HG03460 (cell line): Measurements from ENCODE around the gene CHRDL2.

Experiments
- ATAC-seq: cut with Tn5 transposase; IDR thresholded peaks from one replicate; pipeline ENCODE4 v1.9.1; 2021; ENCODE audit not compliant: unreplicated experiment

CHRDL2 gene

DNA sequence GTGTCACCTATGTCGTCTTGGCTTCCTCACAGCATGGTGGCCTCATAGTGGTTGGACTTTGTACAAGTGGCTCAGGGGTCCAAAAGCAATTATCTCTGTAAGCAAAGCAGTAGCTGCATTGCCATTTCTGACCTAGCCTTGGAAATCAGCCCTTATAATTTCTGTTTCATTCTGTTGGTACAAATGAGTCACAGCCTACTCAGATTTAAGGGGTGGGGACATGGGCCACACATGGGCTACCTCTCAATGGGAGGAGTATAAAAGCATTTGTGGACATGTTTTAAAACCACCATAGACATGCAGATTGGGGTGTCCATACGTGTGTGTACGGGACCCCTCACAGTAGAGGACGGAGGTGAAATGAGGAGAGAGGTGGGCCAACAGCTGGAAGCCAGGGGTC lies 41.6 kb downstream of the CHRDL2 start:
- no peak for ATAC-seq

DNA sequence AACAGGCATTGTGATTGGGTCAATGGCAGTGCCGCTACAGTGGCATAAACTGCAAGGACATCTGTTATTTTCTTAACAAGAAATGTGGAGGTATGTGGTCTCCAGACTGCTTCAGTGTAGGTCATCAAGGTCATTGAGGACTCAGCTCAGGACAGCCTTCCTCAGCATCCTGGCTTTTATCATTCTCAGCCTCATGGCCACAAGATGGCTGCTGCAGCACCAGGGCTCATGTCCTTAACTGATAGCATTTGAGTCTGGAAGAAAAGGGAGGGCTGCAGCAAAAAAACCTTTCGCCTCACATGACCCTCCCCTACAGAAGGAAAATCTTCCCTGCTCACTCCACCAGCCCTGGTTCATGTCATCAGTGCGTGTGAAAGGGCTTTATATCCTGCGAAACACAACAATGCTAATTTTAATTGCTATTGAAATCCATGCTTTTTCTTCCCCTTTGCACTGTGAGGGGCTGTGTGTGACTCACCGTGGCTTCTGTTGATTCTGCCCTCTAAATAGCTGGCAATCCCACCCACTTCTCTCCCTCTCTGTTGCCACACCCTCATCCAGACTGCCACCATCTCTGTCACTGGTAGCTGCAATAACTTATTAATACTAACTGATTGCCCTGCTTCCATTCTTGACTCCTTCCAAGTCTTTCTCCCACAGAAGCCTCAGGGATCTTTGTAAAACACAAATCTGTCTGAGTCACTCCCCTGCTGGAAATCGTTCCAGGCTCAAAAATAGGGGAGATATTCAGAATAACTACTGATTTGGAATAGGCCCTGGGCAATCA lies 43.8 kb downstream of the CHRDL2 start:
- no peak for ATAC-seq

DNA sequence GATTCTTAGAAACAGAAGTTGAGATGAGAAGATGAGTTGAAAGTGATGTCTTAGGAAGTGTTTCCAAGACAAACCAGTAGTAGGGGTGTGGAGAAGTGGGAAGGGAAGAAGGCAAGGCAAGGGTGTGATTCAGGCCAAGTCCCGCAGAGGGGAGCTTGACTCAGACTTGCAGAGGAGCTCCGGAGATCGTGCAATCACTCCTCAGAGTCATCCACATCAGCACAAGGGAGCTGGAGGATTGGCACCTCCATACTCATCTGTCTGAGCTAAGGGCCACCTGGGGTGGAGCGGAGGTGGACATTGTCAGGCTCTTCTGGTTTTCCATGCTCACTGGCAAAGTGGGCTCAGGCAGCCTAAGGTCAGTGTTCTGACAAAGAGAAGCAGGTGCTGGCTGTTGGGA lies 44.4 kb downstream of the CHRDL2 start:
- ATAC-seq = no peak

DNA sequence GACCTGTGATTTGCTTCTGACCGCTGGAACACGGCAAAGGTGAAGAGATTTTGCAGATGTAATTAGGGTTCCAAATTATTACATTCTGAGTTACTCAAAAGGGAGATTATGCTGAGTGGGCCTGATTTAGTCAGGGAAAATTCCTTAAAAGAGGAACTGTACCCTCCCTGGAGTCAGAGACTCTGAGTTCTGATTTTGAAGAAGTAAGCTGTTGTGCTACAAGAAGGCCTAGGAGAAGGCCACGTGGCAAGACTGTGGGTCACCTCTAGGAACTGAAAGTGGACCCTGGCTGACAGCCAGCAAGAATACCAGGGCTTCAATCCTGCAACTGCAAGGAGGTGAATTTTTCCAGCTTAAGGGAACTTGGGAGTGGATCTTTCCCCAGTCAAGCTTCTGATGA lies 45.3 kb downstream of the CHRDL2 start:
- no peak for ATAC-seq

DNA sequence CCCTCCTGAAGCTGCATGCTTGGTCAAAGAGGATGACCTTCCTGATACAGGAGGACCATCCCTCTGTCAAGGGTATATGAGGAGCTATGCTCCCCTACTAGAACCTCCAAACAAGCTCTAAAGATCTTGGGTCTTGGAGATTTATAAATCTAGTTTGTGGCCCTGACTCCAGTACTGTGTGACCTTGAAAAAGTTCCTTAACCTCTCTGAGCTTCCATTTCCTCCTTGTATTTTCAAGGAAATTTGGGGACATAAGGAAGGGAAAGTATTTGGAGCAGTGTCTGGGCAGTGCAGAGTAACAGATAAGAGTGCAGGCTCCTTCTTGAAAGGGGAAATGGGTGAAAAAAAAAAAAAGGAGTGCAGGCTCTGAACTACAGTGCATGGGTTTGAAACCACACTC lies 45.9 kb downstream of the CHRDL2 start:
- no peak for ATAC-seq

DNA sequence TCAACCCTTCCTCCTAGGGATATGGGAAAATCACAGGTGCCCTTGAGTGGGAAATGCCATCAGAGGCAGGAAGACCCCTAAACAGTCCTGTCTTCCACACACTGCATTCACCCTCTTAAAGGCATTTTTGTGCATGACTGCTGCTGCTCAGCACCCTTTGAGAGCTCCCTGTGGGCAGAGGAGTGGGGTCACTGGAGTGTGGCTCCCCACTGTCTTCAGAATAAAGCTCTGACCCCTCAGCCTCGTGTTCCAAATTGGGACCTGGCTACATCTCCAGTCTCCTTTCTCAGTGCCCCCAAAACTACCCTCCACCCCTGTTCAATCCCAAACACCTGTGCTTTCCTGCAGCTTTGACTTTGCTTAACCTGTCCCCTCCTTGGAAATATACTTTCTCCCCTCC lies 46.6 kb downstream of the CHRDL2 start:
- ATAC-seq = no peak

DNA sequence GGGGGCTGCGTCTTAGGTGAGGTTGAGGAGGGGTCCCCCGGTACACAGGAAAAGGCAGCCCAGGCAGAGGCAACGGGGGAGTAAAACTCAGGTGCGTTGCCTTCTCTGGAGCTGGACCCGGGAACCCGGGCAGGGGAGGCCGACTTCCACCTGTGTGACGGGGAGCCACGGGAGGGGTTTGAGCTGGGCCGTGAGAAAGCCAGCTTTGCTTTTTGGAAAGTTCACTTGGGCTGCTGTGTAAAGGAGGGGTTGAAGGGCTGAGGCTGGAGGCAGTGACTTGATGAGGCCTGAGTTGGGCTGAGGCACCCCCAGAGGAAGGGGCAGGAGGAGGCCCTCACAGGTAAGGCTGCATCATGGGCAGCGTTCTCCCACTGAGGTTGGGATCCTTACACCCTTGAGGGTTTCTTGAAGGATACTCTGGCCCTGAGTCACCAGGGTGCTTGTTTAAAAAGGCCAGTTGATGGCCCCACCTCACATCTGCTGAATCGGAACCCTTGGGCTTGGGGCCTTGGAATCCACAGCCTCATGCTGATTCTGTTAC lies 47.2 kb downstream of the CHRDL2 start:
- no peak for ATAC-seq

DNA sequence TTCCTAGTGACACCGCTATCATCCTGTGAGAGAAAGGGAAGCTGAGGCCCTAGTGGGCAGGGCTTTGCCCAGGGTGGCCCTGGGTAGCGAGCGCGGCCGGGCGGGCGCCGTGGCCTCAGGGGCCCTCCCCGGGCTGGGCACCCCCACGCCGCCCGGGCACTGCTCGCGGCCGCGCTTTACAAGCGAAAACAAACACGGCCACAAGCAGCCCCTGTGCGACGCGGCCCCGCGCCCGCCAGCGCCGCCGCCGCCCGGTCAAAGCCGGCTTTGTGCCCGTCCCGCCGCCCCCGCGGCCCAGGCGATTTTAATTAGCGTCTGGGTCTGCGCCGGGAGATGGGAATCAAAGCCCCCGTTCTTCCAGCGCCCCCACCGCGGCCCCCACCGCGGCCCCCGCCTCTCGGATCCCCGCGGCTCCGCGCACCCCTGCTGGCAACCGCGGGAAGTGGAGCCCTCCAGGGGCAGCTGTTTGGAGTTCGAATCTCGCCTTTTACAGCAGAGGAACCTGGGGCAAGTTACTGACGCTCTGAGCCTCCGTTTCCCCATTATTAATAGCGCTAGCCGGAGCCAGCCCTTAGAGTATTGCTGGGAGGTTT lies 47.9 kb downstream of the CHRDL2 start:
- ATAC-seq = no peak

DNA sequence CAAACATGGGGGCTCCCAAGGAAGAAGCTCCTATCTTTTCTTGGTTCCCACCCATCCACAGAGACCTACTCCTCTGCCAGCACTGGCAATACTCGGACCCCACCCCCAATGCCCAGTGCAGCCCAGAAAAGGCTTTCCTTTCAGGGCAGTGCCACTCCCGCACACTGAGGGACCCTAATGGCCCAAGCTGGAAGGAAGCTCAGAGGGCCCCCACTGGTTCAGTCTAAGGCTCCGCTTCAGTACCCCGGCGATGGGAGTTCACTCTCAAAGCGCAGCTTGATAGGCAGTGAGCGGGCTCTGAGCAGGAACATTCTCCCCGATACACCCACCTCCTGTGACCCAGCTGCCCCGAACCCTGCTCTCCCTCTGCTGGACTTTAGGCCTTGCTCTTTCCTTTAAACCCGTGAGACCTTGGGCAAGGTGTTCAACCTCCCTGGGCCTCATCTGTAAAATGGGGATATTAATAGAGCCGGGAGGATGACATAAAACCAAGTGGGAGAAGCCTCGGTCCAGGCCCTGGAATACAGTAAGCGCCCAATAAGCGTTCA lies 48.4 kb downstream of the CHRDL2 start:
- no peak for ATAC-seq

DNA sequence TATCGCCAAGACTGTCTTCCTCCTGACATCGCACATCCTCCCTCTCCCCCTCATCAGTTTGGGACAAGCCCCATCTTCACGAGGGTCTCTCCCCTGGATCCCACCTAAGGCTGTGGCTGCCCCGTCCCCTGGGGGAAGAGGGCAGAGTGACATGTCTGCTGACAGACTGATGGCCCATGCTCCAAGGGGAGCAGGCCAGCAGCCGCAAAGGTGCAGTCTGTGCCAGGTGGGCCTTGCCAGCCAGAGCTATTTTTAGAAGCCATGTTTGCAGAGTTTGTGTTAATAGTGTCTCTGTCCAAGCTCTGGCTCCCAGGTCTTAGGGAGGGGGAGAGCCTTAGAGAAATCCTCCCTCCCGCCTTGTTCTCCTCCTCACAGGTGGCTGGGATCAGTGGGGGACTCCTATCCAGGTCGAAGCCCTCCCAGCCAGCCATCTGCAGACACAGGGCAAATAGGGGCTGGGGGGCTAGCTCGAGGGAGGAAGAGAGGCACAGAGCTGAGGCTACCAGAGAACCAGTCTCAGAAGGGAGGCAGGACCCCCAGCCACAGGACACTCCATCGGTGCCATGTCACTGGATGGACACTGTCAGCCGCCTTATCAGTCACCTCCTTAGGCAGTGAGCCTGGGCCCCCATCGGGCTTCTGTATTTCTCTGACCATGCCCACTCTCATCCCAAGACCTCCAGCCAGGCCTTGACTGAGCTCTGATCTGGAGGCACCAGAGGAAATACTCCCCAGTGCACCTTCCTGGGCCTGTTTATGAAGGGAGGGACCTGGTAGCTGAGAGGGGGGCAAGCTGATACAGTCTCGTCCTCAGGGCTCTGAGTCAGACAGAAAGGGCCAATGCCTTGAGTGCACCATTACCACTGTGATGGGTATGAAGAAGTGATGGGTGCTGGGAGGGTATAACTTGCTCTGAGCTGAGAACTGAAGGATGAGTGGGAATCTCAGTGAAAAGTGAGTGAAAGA lies 49.3 kb downstream of the CHRDL2 start:
- no peak for ATAC-seq

DNA sequence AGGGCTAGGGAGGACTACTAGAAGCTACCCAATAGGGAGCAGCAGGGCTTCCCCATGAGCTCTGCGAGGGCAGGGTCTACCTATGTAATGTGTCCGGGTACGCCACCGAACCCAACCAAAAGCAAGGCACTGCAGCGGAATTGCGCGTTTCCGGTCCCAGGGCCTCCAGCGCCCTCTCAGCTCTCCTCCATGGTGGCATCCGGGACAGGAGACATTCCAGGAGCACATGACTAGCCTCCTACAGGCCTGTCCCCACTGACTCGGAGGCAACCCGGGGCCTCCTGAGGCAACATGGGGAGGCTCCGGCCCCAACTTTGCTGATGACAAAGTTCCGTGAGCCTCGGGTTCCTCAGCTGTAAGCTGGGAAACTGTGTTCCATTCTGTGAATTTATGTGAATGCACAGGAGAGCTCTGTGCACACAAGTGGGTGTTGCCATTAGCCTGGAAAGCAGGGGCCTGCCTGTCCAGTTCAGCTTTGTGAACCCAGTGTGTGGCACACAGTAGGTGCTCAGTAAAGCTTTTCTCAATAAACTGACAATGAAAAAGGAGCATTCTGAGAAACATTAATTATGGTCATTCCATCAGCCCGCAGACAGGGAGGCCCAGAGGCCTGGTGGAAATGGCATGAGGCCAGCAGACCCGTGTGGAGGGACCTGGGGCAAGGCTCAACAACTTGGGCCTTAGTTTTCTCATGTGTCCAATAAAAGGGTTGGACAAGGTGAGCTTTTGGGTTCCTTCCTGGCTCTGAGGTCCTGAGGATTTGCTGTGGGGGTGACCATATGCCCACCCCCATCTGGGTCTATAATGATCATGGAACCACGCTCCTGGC lies 50.3 kb downstream of the CHRDL2 start:
- ATAC-seq = no peak

DNA sequence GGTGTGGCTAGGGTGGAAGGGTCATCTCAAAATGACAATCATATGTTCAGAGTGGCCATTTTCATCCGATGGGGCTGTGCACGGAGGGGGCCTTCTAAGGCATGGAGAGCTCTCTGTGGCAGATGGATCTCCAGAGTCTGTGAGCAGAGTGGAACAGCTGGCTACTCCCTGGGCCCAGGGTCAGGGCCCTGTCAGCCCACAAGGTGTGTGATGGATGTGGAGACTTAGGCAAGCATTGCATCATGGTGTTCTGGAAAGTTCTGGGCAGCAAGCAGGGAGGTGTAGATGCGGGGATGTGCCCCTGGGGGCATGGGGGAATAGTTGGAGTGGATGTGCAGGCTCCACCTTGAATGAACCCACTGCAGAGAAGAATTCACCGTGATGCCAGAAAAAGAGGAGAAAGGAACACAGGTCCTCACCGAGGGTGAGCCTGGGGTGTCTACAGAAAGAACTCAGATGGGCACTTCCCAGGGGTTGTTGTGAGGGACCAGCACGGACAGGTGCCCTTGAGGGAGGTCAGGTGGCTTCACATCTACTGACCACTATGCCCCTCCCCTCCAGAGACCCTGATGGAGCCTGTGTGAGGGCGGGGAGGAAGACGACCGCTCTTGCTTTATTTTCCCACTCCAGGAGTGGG lies 51.1 kb downstream of the CHRDL2 start:
- ATAC-seq = no peak

DNA sequence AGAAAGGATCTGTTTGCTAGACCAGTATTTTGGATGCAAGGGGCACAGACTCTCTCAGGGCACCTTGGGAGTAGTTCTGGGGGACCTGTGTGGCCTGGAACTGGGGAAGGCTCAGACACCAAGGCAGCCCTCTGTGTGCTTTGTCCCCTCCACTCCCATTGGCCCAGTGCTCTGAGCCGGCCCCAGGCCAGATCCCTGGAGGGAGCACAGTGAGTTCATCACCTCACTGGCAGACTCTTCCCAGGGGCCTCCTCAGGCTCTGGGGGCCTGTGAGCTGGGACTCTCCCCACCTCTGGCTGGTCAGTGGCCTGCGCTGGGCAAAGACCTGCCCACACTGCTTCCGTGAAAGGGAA lies 51.7 kb downstream of the CHRDL2 start:
- no peak for ATAC-seq

DNA sequence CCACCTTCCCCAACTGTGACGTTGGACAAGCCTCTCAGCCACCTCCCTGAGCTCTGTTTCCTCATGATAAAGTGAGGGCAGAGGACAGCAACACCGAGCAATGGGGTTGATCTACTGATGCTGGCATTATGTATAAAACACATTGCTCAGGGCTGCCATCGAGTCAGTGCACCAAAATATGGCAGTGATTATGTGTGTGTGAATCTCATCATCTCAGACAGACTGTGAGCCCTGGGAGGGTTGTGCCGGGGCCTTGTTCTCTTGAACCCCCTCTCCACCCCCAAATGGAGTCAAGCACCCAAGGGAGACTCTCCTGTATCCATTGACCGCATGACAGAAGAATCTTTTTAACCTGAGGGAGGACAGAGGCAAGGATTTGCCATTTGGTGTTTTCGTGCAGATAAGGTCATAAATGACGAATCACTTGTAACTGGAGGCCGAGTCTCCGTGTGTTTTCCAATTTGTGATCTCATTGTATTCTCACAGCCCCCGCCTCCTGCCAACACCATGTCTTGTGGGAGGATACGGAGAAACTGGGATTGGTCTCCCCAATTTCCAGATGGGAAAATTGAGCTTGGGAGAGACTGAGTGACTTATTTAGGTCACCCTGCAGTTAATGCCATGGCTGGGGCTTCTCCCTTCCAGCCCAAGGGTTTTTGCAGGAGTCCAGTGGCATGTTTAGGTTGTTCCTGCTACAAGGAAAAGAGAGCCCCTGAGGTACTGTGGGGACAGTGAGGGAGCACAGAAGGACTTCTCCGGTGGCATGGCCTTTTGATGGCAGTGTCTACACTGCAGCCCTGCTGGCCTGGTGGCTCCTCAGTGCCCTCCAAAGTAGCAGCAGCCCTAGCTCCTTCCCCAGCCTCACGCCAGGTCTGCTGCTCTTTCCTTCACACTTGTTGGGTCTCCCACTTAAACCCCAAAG lies 52.4 kb downstream of the CHRDL2 start:
- no peak for ATAC-seq

DNA sequence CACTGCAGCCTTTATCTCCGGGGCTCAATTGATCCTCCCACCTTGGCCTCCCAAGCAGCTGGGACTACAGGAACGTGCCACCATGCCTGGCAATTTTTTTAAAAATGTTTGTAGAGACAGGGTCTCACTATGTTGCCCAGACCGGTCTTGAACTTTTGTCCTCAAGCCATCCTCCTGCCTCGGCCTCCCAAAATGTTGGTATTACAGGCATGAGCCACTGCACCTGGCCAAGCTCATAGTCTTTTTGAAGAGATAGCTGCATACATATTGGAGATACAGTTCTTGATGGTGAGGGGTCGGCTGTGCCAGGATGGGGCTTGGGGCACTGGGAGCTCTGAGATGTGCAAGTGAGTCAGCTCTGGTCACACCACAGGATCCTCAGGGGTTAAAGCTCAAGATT lies 53.2 kb downstream of the CHRDL2 start:
- no peak for ATAC-seq

DNA sequence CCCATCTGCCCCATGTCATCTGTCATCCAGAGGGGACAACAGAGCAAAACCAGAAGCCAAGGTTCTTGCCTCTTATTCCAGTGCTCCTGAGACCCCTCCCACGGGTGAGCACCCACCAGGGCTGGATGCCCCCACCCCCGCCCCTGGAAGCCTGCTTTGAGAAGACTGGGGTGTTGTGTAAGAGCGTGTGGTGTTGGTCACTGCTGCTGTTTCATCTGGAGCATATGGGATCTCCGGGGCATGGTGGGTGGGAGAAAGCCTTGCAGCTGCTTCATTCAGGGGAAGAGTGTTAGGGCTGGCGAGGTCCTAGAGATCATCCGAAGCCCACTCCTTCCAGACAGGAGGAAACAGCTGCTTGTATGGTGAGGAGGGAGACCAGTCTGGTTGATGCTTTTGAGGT lies 54.1 kb downstream of the CHRDL2 start:
- no peak for ATAC-seq

DNA sequence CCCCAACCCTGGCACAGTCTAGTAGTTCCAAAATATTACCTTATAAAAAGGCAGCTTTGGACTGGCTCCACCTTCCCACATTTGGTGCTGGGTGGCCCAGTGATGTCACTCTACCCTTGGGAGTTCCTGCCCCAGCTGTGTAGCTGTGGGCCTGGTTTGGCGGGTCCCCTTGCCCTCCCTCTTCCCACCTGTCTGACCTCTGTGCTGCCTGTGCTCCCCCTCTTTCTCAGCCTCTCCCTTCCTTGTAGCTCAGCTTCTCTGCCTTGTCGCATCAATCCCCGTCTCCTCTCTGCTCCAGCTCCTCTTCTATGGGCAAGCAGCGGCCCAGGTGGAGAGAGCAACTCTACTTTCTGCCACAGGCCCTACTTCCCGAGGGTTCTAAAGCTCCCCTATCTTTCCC lies 54.6 kb downstream of the CHRDL2 start:
- no peak for ATAC-seq

DNA sequence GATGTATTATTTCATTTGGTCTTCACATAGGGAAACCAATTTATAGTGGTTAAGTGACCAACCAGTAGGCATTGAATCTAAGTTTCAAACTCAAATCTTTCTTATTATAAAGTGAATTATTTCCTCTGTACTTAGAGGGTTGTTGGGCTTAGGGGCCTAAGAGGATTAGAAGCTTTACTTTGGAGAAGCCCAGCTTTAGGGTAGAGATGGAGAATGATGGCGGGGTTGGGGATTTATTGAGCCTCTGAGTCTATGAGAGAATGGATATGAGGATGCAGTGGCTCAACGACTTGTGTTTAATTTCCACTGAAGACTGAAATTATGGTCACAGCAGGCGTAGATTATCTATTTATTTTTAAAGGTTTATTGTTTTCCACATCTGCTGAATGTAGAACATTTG lies 55.5 kb downstream of the CHRDL2 start:
- no peak for ATAC-seq
